Left ventricle myocardium inferior (tissue), 1 donor: Measurements from ENCODE around the gene EFHD1. TPM values are rescaled to one million over a fixed set of nuclear protein-coding genes. Genes with fewer than 3 reads are reported as not detected.
A peak's percentile ranks its signal among the peaks of the same experiment; 100 is the strongest.

Experiments
- DNase-seq: peaks from one replicate; pipeline ENCODE4 v3.0.0-alpha.2; 2020
- H3K27ac ChIP-seq: fragments of 200-600 bp; replicated peaks from 2 replicates; pipeline ENCODE4 v1.8.0; 2021
- H3K27me3 ChIP-seq: fragments of 200-600 bp; 2 replicates; pipeline ENCODE4 v1.8.0; 2021; ENCODE audit warnings: low read depth
- H3K36me3 ChIP-seq: fragments of 200-600 bp; 2 replicates; pipeline ENCODE4 v1.8.0; 2021
- H3K4me1 ChIP-seq: fragments of 200-600 bp; 2 replicates; pipeline ENCODE4 v1.8.0; 2021
- H3K4me3 ChIP-seq: fragments of 200-600 bp; 2 replicates; pipeline ENCODE4 v1.8.0; 2021; ENCODE audit warnings: mild to moderate bottlenecking, moderate library complexity
- H3K9me3 ChIP-seq: fragments of 200-600 bp; replicated peaks from 2 replicates; pipeline ENCODE4 v1.8.0; 2021
- CTCF ChIP-seq: fragments of 200-600 bp; IDR thresholded peaks from 2 replicates; pipeline ENCODE4 v1.8.0; 2021; ENCODE audit warnings: antibody characterized with exemption, mild to moderate bottlenecking, borderline replicate concordance
- intact Hi-C: fragments of 100-400 bp; cut with micrococcal nuclease; formaldehyde crosslinking; loops from one replicate; pipeline ENCODE4 v1.11.0; 2022
- total RNA-seq: library from RNA; stranded (reverse); fragmentation: NEBNext Ultra II Directional; extraction: Animal tissue kit (Norgen Biotek cat#: 25700); gene quantifications from one replicate; pipeline ENCODE4 v1.2.1, GENCODE V29; 2021
- donor health status: DM: no; HTN: yes; CAD: no; lungs with severe emphysema.

EFHD1 gene
- total RNA-seq, 1 donor from 2014 or later, result 29.7 TPM

- intact Hi-C loops, result no loop called here
- Histone ChIP-seq H3K4me1 (peaks cover 28% of the 10 kb centered on the region), H3K27ac (no peak overlapping the region), H3K4me3 (no peak overlapping the region), H3K36me3 (no peaks in the 10 kb centered on the region), H3K9me3 (no peaks in the 10 kb centered on the region), H3K27me3 (no peaks in the 10 kb centered on the region)
- no peak for TF ChIP-seq CTCF
- DNase-seq, result no peak
Measured at GRCh38 chr2:232655392-232655791, 22.0 kb downstream of the EFHD1 start.

GRCh38 chr2:232658217-232658785 is 24.9 kb downstream of the EFHD1 start:
- no peak for TF ChIP-seq CTCF
- peaks cover 16% of the 10 kb centered on the region for H3K4me1 ChIP-seq
- DNase-seq, result no peak
- H3K4me3 ChIP-seq, result no peak overlapping the region
- H3K36me3 ChIP-seq, result no peaks in the 10 kb centered on the region
- H3K27ac ChIP-seq, result no peak overlapping the region
- H3K9me3 ChIP-seq, result no peaks in the 10 kb centered on the region
- intact Hi-C loops, result no loop called here
- H3K27me3 ChIP-seq, result no peaks in the 10 kb centered on the region

GRCh38 chr2:232659359-232659758 is 26.0 kb downstream of the EFHD1 start:
- Histone ChIP-seq H3K4me1 (peaks cover 16% of the 10 kb centered on the region), H3K4me3 (no peak overlapping the region), H3K9me3 (no peaks in the 10 kb centered on the region), H3K36me3 (no peaks in the 10 kb centered on the region), H3K27ac (peak overlapping the region; percentile 40), H3K27me3 (no peaks in the 10 kb centered on the region)
- DNase-seq, result no peak
- intact Hi-C loops, result no loop called here
- TF ChIP-seq CTCF, result no peak

DNA sequence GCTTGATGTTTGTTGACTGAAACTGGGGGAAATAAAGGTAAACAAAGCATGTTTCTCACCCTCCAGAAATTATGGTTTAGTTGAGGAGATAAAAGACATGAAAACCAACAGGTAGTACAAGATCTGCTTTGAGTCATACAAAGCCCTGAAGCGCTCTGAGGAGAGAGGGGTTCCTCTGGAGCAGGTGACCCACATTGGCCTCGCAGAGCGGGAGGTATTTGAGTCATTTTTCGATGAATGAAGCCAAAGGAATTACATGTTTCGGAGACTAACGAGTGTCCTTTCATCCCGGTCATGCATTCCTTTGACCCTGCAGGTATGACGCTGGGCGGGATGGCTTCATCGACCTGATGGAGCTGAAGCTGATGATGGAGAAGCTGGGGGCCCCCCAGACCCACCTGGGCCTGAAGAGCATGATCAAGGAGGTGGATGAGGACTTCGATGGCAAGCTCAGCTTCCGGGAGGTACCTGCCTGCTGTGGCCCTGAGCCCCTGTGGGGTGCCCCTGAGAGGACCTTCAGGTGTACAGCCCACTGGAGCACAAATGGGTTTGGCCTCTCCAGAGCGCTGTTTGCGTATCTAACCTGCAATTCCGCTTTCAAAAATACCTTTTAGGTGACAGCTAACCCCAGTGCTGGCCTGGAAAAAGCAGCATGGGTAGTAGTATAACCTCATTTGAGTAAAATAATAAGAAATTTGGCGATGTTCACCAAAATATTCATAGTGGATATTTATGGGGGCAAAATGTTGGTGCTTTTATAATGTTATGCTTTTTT is 29.3 kb downstream of the EFHD1 start:
- intact Hi-C loops, result no loop called here
- H3K27ac ChIP-seq, result no peak overlapping the region
- H3K9me3 ChIP-seq, result no peaks in the 10 kb centered on the region
- H3K4me1 ChIP-seq, result peaks cover 28% of the 10 kb centered on the region
- no peak for DNase-seq
- no peaks in the 10 kb centered on the region for H3K36me3 ChIP-seq
- no peak for TF ChIP-seq CTCF
- H3K27me3 ChIP-seq, result no peaks in the 10 kb centered on the region
- H3K4me3 ChIP-seq, result no peak overlapping the region

- Histone ChIP-seq H3K4me1 (peaks cover 32% of the 10 kb centered on the region), H3K4me3 (no peak overlapping the region), H3K9me3 (no peaks in the 10 kb centered on the region), H3K36me3 (no peaks in the 10 kb centered on the region), H3K27me3 (no peaks in the 10 kb centered on the region), H3K27ac (peak overlapping the region; percentile 6)
- DNase-seq, result no peak
- intact Hi-C loops, result loop anchor here (5.0 kb wide), 1 partner anchor 54 kb away; no protein-coding TSS in a partner anchor
- no peak for TF ChIP-seq CTCF
Measured at GRCh38 chr2:232666051-232666805, 32.8 kb downstream of the EFHD1 start.
